ENCODE measurements around the gene PODXL2. TPM values are rescaled to one million over a fixed set of nuclear protein-coding genes. Genes with fewer than 3 reads are reported as not detected.

Gene PODXL2
- total RNA-seq, 1 experiment from 2014 or later = 33.6 TPM

- TF ChIP-seq FOXP4 (CRISPR knock-in tag; IDR thresholded peaks at IDR 0.05) (no peak), RELA (CRISPR knock-in tag; IDR thresholded peaks at IDR 0.05; ENCODE audit: borderline replicate concordance) (no peak), NFATC4 (CRISPR knock-in tag; IDR thresholded peaks at IDR 0.05) (no peak)
Measured at GRCh38 chr3:127607675-127608361, 21.2 kb upstream of the PODXL2 start (continued).

- H3K9me3 Mint-ChIP-seq = no peaks in the 10 kb centered on the region
- H3K27ac Mint-ChIP-seq = no peak overlapping the region
- no peaks in the 10 kb centered on the region for H3K4me1 Mint-ChIP-seq
- no peak for DNase-seq (ENCODE audit: low spot score)
- H3K36me3 Mint-ChIP-seq = peaks cover 93% of the 10 kb centered on the region
- ChIA-PET CTCF (no interaction called here), POLR2A (interaction anchor here (0.5 kb wide), 1 partner anchor 55 kb away, joined by 3 read pairs; no protein-coding TSS in a partner anchor)
- H3K4me3 Mint-ChIP-seq = no peak overlapping the region
- no peak for ATAC-seq
- TF ChIP-seq GABPB1 (CRISPR knock-in tag; IDR thresholded peaks at IDR 0.05) (no peak), IRF2 (CRISPR knock-in tag; IDR thresholded peaks at IDR 0.05; ENCODE audit: borderline replicate concordance, low read depth) (no peak), KAT7 (CRISPR knock-in tag; IDR thresholded peaks at IDR 0.05; ENCODE audit: borderline replicate concordance) (no peak), PREB (CRISPR knock-in tag; IDR thresholded peaks at IDR 0.05; ENCODE audit: borderline replicate concordance) (no peak)
- H3K27me3 Mint-ChIP-seq (ENCODE audit: low read depth) = no peaks in the 10 kb centered on the region
Measured at GRCh38 chr3:127608362-127608718, 20.6 kb upstream of the PODXL2 start.

- Mint-ChIP-seq H3K4me3 (no peak overlapping the region), H3K36me3 (peaks cover 96% of the 10 kb centered on the region), H3K4me1 (no peaks in the 10 kb centered on the region), H3K9me3 (no peaks in the 10 kb centered on the region), H3K27me3 (ENCODE audit: low read depth) (no peaks in the 10 kb centered on the region), H3K27ac (no peak overlapping the region)
- TF ChIP-seq FOXK1 (CRISPR knock-in tag; IDR thresholded peaks at IDR 0.05) (no peak), USF1 (CRISPR knock-in tag; IDR thresholded peaks at IDR 0.05) (no peak), IRF1 (CRISPR knock-in tag; IDR thresholded peaks at IDR 0.05) (no peak), MXD4 (CRISPR knock-in tag; IDR thresholded peaks at IDR 0.05; ENCODE audit: borderline replicate concordance) (no peak), MLX (CRISPR knock-in tag; IDR thresholded peaks at IDR 0.05) (no peak)
- DNase-seq (ENCODE audit: low spot score) (no peak), ATAC-seq (no peak)
- ChIA-PET CTCF (interaction anchor here (3.2 kb wide), 1 partner anchor 35 kb away, joined by 16 read pairs; no protein-coding TSS in a partner anchor), POLR2A (interaction anchor here (0.9 kb wide), 1 partner anchor 11 kb away, joined by 3 read pairs; no protein-coding TSS in a partner anchor)
Measured at GRCh38 chr3:127610105-127610504, 18.9 kb upstream of the PODXL2 start.

GRCh38 chr3:127611251-127611650, 17.7 kb upstream of the PODXL2 start:
- POLR2A ChIA-PET = interaction anchor here (0.9 kb wide), 1 partner anchor 12 kb away, joined by 3 read pairs; no protein-coding TSS in a partner anchor
- Mint-ChIP-seq H3K4me3 (no peak overlapping the region), H3K9me3 (no peaks in the 10 kb centered on the region), H3K27me3 (ENCODE audit: low read depth) (no peaks in the 10 kb centered on the region), H3K4me1 (no peaks in the 10 kb centered on the region), H3K36me3 (peaks cover 96% of the 10 kb centered on the region), H3K27ac (no peak overlapping the region)
- ATAC-seq (no peak), DNase-seq (ENCODE audit: low spot score) (no peak)
- CTCF ChIA-PET = interaction anchor here (3.2 kb wide), 1 partner anchor 37 kb away, joined by 16 read pairs; no protein-coding TSS in a partner anchor
- TF ChIP-seq ZNF219 (CRISPR knock-in tag; IDR thresholded peaks at IDR 0.05; ENCODE audit: borderline replicate concordance) (no peak), MYBL2 (CRISPR knock-in tag; IDR thresholded peaks at IDR 0.05) (no peak), ZMAT4 (CRISPR knock-in tag; IDR thresholded peaks at IDR 0.05) (no peak), AR (CRISPR knock-in tag; IDR thresholded peaks at IDR 0.05) (no peak), ETV6 (CRISPR knock-in tag; IDR thresholded peaks at IDR 0.05) (no peak), HMGXB4 (CRISPR knock-in tag; IDR thresholded peaks at IDR 0.05) (no peak), FOXJ3 (CRISPR knock-in tag; IDR thresholded peaks at IDR 0.05; ENCODE audit: borderline replicate concordance) (no peak)
